Kidney epithelial cell (primary cell): ENCODE measurements around the gene GPATCH11. TPM values are rescaled to one million over a fixed set of nuclear protein-coding genes. Genes with fewer than 3 reads are reported as not detected.

Source experiments
- DNase-seq: peaks from one replicate; pipeline ENCODE4 v3.0.0-alpha.2; 2010; ENCODE audit warnings: low read depth
- H3K27me3 ChIP-seq: 2 replicates; pipeline ENCODE4 v1.6.0; 2011; ENCODE audit warnings: low read length; ENCODE audit not compliant: control insufficient read depth, insufficient read depth
- H3K36me3 ChIP-seq: 2 replicates; pipeline ENCODE4 v1.5.1; 2011; ENCODE audit warnings: low read length; ENCODE audit not compliant: control insufficient read depth, insufficient read depth
- H3K4me3 ChIP-seq: 2 replicates; pipeline ENCODE4 v1.5.1; 2011; ENCODE audit warnings: low read depth, mild to moderate bottlenecking, control low read depth, low read length
- CTCF ChIP-seq: IDR thresholded peaks from 2 replicates; pipeline ENCODE4 v1.5.1; 2011; ENCODE audit warnings: mild to moderate bottlenecking, moderate library complexity, low read length, control low read depth, inconsistent platforms; ENCODE audit not compliant: insufficient read depth, poor library complexity, severe bottlenecking
- total RNA-seq: library from RNA; depleted of rRNA; stranded (reverse); fragments of >200 nt; gene quantifications from 2 replicates; pipeline ENCODE4 v1.2.3, GENCODE V29; 2015

GPATCH11 gene
- total RNA-seq, 1 donor from 2014 or later = 6.1 TPM

- no peak for TF ChIP-seq CTCF
- no peaks in the 10 kb centered on the region for H3K36me3 ChIP-seq
- DNase-seq = no peak
- no peaks in the 10 kb centered on the region for H3K27me3 ChIP-seq
- H3K4me3 ChIP-seq = no peak overlapping the region
Measured at GRCh38 chr2:37060446-37060845, 23.9 kb upstream of the GPATCH11 start.

- H3K36me3 ChIP-seq = no peaks in the 10 kb centered on the region
- no peak for TF ChIP-seq CTCF
- no peaks in the 10 kb centered on the region for H3K27me3 ChIP-seq
- DNase-seq = no peak
- H3K4me3 ChIP-seq = no peak overlapping the region
Measured at GRCh38 chr2:37061013-37061711, 23.2 kb upstream of the GPATCH11 start.

- no peaks in the 10 kb centered on the region for H3K27me3 ChIP-seq
- no peak overlapping the region for H3K4me3 ChIP-seq
- no peaks in the 10 kb centered on the region for H3K36me3 ChIP-seq
- no peak for TF ChIP-seq CTCF
- no peak for DNase-seq
Measured at GRCh38 chr2:37061776-37062175, 22.5 kb upstream of the GPATCH11 start.

GRCh38 chr2:37068686-37069085 is 15.6 kb upstream of the GPATCH11 start:
- Histone ChIP-seq H3K36me3 (no peaks in the 10 kb centered on the region), H3K4me3 (no peak overlapping the region), H3K27me3 (no peaks in the 10 kb centered on the region)
- no peak for DNase-seq
- TF ChIP-seq CTCF = no peak

- TF ChIP-seq CTCF = no peak
- H3K4me3 ChIP-seq = no peak overlapping the region
- H3K27me3 ChIP-seq = no peaks in the 10 kb centered on the region
- H3K36me3 ChIP-seq = no peaks in the 10 kb centered on the region
- DNase-seq = no peak
Measured at GRCh38 chr2:37070931-37071330, 13.4 kb upstream of the GPATCH11 start.

GRCh38 chr2:37080266-37080665 is 4.1 kb upstream of the GPATCH11 start:
- DNase-seq = no peak

More at GRCh38 chr2:37080266-37080665, 4.1 kb upstream of the GPATCH11 start:
- Histone ChIP-seq H3K36me3 (no peaks in the 10 kb centered on the region), H3K4me3 (no peak overlapping the region), H3K27me3 (no peaks in the 10 kb centered on the region)
- no peak for TF ChIP-seq CTCF
